Type B pancreatic cell (in vitro differentiated cells): ENCODE data around the gene CD8B. TPM values are rescaled to one million over a fixed set of nuclear protein-coding genes. Genes with fewer than 3 reads are reported as not detected.

Experiments
- DNase-seq: peaks from one replicate; pipeline ENCODE4 v3.0.0; 2021; ENCODE audit warnings: mixed read lengths; ENCODE audit not compliant: unreplicated experiment; ENCODE audit errors: extremely low spot score
- H3K27ac Mint-ChIP-seq: 2 replicates; pipeline ENCODE4 v1.8.0; 2021; ENCODE audit warnings: mild to moderate bottlenecking, mixed read lengths
- H3K27me3 Mint-ChIP-seq: 2 replicates; pipeline ENCODE4 v1.8.0; 2021; ENCODE audit warnings: mixed read lengths
- H3K36me3 Mint-ChIP-seq: 2 replicates; pipeline ENCODE4 v1.8.0; 2021; ENCODE audit warnings: mixed read lengths
- H3K4me1 Mint-ChIP-seq: one replicate; pipeline ENCODE4 v1.8.0; 2021; ENCODE audit warnings: mixed read lengths; ENCODE audit not compliant: unreplicated experiment
- H3K4me3 Mint-ChIP-seq: 2 replicates; pipeline ENCODE4 v1.8.0; 2021; ENCODE audit warnings: mild to moderate bottlenecking, mixed read lengths
- H3K9me3 Mint-ChIP-seq: 2 replicates; pipeline ENCODE4 v1.8.0; 2021; ENCODE audit warnings: mixed read lengths
- total RNA-seq: library from RNA; stranded (reverse); gene quantifications from 2 replicates; pipeline ENCODE4 v1.2.1, GENCODE V29; 2021; ENCODE audit warnings: low replicate concordance
- TF ChIP-seq, protein P1 (sequence below): fragments of 200-600 bp; sonication (generic); conservative IDR thresholded peaks from 2 replicates; pipeline ENCODE4 v1.5.0; 2021; ENCODE audit warnings: antibody characterized with exemption, mild to moderate bottlenecking

The CD8B gene
- total RNA-seq, 1 donor from 2014 or later: 2.4 TPM

DNA sequence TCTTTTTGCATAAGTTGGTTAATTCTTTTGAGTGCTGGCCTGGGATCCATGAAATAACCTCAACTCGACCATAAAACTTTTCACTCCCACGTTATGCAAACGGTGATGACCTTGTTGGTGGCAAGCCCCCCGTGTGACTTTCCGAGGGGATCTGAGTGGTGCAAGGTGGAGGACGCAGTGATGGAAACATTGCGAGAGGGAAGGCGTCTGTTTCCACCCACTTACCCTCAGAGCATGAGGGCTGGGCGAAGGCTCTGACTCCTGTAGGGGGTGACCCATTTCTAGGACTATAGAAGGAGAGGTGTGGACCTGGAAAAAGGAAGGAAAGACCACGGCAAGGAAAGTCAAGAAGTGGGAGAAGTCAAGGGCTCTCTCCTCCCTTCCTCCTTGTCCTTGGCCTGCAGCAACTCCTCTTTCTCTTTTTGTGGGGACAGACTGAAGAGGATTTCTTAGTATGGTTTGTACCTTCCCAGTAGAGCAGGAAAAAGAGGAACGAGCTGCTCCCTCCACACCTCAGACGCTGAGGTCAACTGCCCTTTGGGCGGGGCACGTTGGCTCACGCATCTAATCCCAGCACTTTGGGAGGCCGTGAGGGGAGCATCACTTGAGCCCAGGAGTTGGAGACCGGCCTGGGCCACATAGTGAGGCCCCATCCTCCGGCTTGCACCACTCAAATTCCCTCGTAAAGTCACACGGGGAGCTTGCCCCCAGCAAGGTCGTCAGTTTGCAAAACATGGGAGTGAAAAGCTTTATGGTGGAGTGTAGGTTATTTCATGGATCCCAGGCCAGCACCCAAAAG is 55.4 kb downstream of the CD8B start:
- no peak overlapping the region for H3K27ac Mint-ChIP-seq

DNA sequence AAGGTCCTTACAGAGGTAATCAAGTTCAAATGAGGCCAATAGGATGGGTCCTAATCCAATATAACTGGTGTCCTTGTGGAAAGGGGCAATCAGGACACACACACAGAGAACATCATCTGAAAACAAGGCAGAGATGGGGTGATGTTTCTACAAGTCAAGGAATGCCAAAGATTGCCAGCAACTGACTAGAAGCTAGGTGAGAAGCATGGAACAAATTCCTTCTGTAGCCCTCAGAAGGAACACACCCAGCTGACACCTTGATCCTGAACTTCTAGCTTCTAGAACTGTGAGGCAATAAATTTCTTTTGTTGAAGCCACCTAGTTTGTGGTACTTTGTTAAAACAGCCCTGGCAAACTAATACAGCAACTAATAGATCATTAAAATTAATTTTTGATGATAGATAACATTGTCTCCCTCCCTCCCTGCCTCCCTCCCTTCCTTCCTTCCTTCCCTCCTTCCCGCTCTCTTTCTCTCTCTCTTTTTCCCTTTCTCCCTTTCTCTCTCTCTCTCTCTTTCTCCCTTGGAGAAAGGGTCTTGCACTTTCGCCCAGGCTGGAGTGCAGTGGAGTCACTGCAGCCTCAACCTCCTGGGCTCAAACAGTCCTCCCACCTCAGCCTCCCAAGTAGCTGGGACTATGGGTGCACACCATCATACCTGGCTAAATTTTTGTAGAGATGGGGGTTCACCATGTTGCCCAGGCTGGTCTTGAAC is 60.7 kb downstream of the CD8B start:
- Mint-ChIP-seq H3K36me3 (no peaks in the 10 kb centered on the region), H3K4me3 (no peak overlapping the region), H3K4me1 (no peaks in the 10 kb centered on the region), H3K27ac (no peak overlapping the region), H3K27me3 (peaks cover 12% of the 10 kb centered on the region), H3K9me3 (peaks cover 12% of the 10 kb centered on the region)
- TF ChIP-seq, protein P1, sequence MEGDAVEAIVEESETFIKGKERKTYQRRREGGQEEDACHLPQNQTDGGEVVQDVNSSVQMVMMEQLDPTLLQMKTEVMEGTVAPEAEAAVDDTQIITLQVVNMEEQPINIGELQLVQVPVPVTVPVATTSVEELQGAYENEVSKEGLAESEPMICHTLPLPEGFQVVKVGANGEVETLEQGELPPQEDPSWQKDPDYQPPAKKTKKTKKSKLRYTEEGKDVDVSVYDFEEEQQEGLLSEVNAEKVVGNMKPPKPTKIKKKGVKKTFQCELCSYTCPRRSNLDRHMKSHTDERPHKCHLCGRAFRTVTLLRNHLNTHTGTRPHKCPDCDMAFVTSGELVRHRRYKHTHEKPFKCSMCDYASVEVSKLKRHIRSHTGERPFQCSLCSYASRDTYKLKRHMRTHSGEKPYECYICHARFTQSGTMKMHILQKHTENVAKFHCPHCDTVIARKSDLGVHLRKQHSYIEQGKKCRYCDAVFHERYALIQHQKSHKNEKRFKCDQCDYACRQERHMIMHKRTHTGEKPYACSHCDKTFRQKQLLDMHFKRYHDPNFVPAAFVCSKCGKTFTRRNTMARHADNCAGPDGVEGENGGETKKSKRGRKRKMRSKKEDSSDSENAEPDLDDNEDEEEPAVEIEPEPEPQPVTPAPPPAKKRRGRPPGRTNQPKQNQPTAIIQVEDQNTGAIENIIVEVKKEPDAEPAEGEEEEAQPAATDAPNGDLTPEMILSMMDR: no peak
- no peak for DNase-seq

More for the DNA sequence above, 55.4 kb downstream of the CD8B start:
- no peak for DNase-seq
- Mint-ChIP-seq H3K4me1 (peaks cover 5% of the 10 kb centered on the region), H3K4me3 (peak overlapping the region; percentile 56), H3K9me3 (no peaks in the 10 kb centered on the region), H3K27me3 (peaks cover 3% of the 10 kb centered on the region), H3K36me3 (no peaks in the 10 kb centered on the region)
- TF ChIP-seq, protein P1: no peak

DNA sequence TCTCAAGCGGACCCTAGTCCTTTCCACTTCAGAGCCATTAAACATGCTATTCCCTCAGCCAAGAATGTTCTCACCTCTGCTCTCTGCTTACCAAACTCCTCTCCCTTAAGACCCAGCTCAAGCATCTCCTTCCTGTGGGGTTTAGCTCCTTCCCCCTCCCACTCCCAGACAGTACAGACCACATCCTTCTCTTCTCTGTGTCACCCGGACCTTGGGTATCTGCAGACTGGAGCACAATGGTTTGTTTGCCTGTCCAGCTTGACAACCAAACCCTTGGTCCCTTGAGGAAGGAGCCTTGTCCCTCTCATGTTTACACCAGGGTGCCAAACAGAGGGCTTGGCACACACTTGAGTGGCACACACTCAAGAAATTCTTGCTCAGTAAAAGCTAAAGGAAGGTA is 66.8 kb downstream of the CD8B start:
- no peak for DNase-seq

DNA sequence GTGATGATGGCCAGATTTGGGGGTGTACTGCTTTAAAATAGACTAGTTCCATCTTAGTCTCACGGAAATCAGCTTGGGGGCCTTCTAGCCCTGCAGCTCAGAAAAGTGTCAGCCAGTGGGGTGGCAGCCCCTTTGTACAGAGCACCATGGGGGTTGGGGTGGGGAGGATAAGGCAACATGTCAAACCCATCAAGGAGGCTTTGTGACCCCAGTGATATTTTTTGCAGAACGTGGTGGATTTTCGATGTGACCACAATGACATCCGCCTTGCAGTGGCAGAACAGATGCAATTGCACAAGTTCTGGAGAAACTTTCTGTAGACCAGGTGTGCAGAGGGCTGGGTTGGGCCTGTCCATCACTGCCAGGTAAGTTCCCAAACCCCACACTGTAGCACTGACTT is 67.9 kb downstream of the CD8B start:
- Mint-ChIP-seq H3K4me1 (peaks cover 9% of the 10 kb centered on the region), H3K4me3 (no peak overlapping the region), H3K27me3 (peaks cover 76% of the 10 kb centered on the region), H3K27ac (no peak overlapping the region), H3K36me3 (no peaks in the 10 kb centered on the region), H3K9me3 (peaks cover 15% of the 10 kb centered on the region)
- TF ChIP-seq, protein P1: no peak
- DNase-seq: no peak

More for the DNA sequence above, 66.8 kb downstream of the CD8B start:
- Mint-ChIP-seq H3K4me1 (peaks cover 9% of the 10 kb centered on the region), H3K36me3 (no peaks in the 10 kb centered on the region), H3K4me3 (no peak overlapping the region), H3K9me3 (peaks cover 15% of the 10 kb centered on the region), H3K27ac (no peak overlapping the region), H3K27me3 (peaks cover 69% of the 10 kb centered on the region)
- TF ChIP-seq, protein P1: no peak

DNA sequence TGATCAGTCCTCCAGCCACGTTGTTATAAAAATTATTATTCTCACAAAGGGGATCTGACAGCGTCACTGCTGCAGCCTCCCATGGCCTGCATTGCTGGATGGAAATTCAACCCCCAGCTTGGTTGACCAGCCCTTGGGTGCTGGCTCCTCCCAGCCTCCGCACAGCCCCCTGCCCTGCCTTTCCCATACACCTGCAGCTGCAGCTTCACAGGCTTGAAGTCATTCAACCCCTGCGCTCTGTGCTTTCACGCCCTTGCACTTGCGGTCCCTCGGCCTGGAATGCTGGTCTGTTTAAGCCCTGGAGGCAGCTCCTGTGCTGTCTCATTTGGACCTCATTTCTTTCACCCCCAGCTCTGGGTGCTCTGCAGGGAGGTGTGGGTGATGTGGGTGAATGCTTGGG is 70.1 kb downstream of the CD8B start:
- Mint-ChIP-seq H3K36me3 (no peaks in the 10 kb centered on the region), H3K4me3 (peak overlapping the region; percentile 72), H3K27ac (peak overlapping the region; percentile 19), H3K9me3 (peaks cover 7% of the 10 kb centered on the region), H3K27me3 (peaks cover 87% of the 10 kb centered on the region), H3K4me1 (peaks cover 9% of the 10 kb centered on the region)
- DNase-seq: no peak
- TF ChIP-seq, protein P1: no peak
